IPS-NIHi11 (cell line): ENCODE results near the gene TNNT3.
A peak's percentile ranks its signal among the peaks of the same experiment; 100 is the strongest.
"Not testable (repeated sequence)": the region's sequence is repeated elsewhere in the genome, so short reads cannot be mapped to it uniquely, and the experiment has no call there.

Experiments used
- DNase-seq: peaks from one replicate; pipeline ENCODE4 v3.0.0; 2012; ENCODE audit warnings: mixed read lengths, low spot score

TNNT3 gene

DNA sequence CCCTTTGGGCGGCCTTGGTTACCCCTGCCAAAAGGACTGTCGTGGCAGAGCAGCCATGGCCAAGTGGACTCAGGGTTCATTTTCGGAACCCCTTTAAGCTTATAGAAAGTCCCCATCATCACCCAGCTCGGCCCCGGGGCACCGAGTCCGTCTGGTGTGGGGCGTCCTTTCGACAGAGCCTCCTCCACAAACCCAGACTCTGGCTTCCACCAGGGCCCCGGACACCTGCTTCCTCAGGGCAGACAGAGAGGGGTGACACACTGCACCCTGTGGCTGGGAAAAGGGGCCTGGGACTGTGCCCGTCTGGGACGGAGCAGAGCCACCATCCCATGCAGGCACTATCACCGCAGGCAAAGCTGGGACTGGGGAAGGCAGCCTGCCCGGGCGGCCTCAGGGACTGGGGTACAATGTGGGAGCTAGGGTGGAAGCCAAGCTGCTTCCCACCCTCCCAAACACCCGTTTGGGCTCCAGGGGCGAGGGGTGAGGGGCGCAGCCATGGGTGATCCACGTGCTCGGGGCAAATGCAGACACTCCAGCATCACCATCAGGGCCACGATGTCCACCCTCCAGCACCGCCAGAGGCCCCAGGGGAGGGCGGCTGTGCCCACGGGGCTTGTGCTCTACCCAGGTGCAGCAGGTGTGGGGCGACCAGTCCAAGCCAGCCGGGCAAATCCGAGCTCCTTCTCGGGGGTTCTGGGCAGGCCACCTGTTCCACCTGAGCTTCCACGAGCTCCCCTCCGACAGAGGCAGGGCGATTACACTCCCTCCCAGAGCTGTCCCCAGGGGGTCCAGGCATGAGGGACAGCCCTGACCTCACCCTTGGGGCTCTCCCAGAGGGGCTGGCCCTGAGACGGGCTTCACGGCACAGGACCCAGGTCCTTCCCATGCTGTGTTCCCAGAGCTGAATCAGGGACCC, 15.9 kb downstream of the TNNT3 start:
- DNase-seq = peak; percentile 22

GRCh38 chr11:1936072-1936780, 16.7 kb downstream of the TNNT3 start:
- peak; percentile 21 for DNase-seq

GRCh38 chr11:1936781-1937615, 17.5 kb downstream of the TNNT3 start:
- peak; percentile 24 for DNase-seq

DNA sequence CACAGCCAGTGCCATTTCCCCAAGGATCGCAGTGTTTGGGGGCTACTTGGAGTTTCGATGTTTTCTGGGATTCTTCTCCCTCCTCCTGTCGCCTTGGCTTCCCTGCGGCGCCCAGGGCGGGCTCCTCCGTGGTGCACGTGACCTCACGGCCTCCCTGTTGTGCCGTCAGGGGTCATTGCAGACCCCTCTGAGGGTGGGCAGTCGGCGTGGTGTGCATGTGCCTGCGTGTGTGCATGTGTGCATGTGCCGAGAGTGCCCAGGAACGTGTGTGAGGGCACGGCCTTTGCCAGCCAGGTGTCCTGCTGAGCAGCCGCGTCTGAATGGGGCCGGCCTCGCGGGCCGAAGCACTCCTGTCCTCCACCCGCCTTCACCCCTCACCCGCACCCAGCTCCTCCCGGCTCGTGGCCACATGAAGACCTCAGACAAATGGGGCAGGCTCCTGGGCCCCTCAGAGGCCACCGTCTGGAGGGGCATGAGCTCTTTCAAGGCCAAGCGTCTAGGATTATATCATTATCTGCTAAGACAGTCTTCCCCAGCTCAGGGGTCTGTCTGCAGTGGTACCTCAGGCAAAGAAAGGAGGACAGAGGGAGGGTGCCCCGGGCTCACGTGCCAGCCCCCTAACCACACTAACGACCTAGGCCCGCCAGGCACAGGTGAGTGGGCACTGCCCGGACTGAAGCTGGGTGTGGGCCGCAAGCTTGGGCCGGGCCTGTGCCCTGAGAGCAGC, 18.3 kb downstream of the TNNT3 start:
- peak; percentile 17 for DNase-seq

- DNase-seq = peak; percentile 10
Observed at GRCh38 chr11:1938343-1939005, 19.0 kb downstream of the TNNT3 start.

DNA sequence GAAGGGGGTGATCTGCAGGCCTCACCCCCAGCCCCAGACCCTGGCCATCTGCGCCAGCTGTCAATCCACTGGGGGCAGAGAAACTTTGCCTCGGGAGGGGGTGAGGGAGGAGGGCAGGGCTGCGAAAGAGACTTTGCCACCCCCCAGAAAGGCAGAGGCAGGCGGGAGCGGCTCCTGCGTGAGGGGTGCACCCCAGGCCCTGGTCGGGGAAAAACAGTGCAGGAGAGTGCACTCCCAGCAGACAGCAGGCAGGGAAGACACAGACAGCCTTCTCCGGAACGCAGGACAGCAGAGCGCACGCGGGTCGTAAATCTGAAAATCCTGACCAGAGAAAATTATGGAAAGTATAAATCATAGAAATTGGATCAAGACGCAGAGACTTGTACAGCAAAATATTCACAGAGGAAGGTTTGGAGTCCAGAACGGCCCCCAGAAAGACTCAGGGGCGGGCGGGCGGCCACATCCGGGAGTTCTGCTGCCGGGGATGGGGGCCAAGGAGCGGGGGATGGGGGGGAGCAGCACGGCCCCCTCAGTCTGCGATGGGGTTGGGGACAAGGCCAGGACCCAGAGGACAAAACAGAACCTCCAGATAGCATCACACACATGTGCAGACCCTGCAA, 19.6 kb downstream of the TNNT3 start:
- peak; percentile 24 for DNase-seq

GRCh38 chr11:1939788-1940187, 20.3 kb downstream of the TNNT3 start:
- not testable (repeated sequence) for DNase-seq

DNA sequence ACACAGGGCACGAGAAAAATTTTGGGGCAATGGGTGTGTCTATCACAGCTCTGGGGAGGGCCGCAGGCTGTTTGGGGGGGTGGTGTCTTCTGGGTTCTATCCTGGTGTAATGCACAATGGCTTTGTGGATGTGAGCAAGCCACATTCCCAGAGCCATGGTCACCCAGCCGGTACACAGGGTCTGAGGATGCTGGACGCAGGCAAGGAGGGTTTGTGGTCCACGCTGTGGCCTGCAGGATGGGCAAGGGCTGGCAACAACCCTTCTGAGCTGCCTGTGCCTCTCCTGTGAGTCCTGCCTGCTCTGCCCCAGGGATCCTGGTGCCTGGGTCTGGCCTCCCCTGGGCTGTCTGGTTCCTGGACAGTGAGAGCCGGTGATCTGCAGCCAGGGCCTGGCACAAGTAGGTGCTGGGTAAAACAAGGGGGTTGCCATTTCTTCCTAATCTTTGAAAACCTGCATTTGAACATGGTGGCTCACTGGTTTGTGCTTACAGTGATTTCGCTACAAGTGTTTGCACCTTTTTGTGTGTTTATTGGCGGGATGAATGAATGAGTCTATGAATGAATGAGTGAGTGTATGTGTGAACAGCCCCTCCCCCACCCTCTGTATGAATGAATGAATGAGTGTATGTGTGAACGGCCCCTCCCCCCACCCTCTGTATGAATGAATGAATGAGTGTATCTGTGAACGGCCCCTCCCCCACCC, 23.2 kb downstream of the TNNT3 start:
- no peak for DNase-seq

- no peak for DNase-seq
Observed at GRCh38 chr11:1943576-1943975, 24.1 kb downstream of the TNNT3 start.

GRCh38 chr11:1943977-1944376, 24.5 kb downstream of the TNNT3 start:
- DNase-seq = no peak

DNA sequence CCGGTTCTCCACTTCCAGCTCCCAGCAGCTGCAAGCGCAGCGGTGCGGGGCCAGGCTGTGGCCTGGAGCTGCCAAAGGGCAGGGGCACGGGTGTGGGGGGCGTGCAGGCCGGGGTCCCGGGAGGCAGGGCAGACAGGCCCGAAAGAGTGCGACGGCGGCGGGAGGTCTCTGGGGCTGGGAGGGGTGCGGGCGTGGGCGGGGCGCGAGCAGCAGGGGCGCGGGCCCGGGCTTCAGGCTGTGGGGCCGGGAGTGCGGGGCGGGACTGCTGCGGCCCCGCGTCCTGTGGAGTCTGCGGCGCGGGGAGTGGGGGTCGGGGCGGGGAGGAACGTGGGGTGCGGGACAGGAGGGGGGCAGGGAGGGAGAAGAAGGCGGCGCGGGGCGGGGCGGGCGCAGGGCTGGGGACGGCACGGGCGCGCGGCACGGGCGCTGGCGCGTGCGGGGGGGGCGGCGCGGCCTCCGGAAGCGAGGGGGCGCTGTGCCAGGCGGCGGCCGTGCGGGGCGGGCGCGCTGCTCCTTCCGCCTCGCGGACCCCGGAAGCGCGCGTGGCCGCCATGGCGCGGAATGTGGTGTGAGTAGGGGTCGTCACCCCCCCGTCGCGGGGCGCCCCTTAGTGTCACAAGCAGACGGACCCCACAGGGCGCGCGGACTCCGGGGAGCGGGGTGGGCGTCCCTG, 27.4 kb downstream of the TNNT3 start, which contains the start of gene MRPL23:
MRPL23 (plus strand) TSS at position 521 of the 673 bp plus-strand sequence; CDS start at position 552, 31 bp downstream.
- DNase-seq = no peak

DNA sequence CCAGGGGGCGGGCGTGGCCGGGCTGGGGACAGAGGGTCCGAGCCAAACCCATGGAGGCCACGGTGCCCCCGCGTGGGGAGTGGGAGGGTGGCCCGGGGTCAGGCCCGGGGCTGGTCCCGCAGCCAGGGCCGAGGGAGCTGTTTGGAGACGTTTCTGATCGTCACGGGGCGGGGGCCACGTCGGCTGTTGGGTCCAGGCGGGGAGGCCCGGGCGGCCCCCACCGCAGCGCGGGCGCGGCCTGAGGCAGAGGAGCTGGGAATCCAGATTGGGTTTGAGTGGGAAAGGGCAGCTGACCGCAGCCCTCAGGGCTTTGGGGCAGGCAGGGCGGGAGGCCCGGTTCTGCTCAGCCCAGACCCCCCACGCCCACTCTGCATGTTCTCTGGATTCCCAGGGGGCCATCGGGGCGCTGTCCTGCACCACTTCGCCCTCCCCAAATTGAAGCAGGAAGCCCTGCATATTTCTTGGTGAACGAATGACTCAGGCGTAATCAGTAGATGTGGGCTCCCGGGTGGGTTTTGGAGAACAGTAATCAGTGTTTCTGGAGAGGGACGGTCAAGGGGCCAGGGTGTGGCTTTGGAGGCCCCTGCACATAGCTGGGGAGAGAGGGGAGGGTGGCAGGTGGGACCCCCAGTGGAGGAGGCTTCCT, 28.2 kb downstream of the TNNT3 start:
- no peak for DNase-seq

- no peak for DNase-seq
Observed at GRCh38 chr11:1948389-1948788, 28.9 kb downstream of the TNNT3 start.

DNA sequence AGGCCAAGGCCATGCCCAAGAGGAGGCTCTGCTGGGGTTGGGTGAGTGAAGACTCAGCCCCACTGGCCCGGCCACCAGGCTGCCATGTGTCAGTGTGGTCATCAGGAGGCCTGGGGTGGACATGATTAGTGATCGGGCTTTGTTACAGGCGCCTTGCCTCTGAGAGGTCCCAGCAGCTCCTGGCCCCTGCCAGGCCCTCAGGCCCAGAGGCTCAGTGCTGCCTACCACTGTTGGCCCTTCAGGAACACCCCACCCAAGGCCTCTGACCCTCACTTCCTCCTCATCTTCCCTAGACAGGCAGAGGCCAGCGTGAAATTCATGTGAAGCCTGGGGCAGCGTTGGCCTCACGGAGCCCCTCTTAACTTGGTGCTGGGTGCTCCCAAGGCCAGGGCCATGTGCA, 29.8 kb downstream of the TNNT3 start:
- DNase-seq = no peak

GRCh38 chr11:1949922-1950321, 30.4 kb downstream of the TNNT3 start:
- no peak for DNase-seq

DNA sequence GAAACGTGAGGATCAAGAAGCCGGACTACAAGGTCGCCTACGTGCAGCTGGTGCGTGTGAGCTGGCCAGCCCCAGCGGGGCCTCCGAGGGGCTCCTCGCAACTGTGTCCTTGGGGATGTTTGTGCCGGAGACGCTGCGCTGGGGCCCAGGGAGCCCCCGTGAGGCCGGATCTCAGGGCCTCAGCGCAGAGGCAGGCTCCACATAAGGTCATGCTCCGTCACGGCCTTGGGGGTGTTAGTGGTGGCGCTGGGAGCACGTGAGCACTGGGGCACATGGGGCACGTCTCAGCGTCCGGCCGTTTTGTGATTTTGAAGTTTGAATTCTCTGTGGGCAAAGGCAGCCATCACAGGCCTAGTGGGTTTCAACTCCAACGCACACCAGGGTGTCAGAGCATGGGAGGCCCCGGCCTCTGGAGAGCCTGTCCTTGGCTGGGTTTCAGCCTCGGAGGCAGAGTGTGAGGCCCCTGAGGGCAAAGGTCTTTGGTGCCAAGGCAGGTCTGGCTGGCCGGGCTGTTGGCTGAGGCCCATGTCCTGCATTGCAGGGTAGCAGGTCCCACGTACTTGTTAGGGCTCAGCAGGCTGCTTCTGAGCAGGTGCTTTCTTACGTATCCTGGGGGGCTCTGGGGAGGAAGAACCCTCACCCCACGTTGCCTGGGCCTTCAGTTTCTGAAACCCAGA, 33.4 kb downstream of the TNNT3 start:
- DNase-seq = no peak

DNA sequence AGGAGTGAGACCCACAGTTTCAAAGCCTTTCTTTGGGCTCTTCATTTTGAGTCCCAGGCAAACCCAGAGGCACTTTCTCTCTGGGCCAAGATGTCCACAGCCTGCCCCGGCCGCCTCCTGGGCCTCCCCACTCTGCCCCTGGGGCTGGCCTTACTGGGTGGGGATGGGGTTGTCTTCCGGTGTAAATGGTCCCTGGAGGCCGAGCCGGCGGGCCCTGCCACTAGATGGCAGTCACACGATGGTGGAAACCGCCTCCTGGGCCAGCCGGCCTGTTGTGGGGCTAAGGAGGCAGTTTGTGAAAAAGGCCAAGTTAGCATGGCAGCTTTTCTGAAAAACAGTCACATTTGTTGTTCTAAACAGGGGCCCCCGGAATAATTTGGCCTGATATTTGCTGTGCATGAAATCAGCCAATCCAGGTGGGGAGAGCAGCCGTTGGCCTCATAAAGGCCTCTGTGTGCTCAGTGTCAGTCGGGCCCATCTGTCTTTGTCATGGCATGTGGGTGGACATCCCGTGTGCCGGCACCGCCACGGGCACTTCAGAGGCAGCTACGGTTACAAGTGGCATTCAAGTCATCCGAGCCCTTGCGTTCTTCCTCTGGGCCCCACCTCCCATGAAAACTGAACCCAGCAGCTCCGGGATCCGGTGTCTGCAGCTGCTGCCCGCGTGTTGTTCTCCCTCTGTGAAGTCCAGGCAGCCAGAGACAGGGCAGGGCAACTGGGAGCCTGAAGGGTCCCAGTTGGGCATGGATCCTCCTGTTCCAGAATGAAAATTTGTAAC, 34.2 kb downstream of the TNNT3 start:
- no peak for DNase-seq
